ENCODE data around the gene CDKN1C.

- TF ChIP-seq CTCF (IDR thresholded peaks at IDR 0.05) (no peak), POLR2AphosphoS5 (IDR thresholded peaks at IDR 0.05) (no peak), POLR2A (IDR thresholded peaks at IDR 0.05) (no peak)
These were observed 42.0 kb downstream of the CDKN1C start for GRCh38 chr11:2843551-2843950.
